Body of pancreas (tissue), 4 donors: ENCODE measurements around the gene CYP4V2.

Experiments
- CTCF ChIP-seq, 7 experiments: fragments of 450-650 bp in 4 of 7; fragments of 200-600 bp in 3 of 7; sonication (generic) in 3 of 7; IDR thresholded peaks; one replicate each; pipeline ENCODE4 v1.5.1; 2016 to 2019; ENCODE audit warnings: antibody characterized with exemption in 7 of 7
- POLR2A ChIP-seq, 3 donors: fragments of 450-650 bp; IDR thresholded peaks; one replicate each; pipeline ENCODE4 v1.6.1; 2016; ENCODE audit warnings: antibody characterized with exemption in 3 of 3, mild to moderate bottlenecking in 2 of 3

GRCh38 chr4:186228514-186228894 is 37.1 kb downstream of the CYP4V2 start:
- TF ChIP-seq CTCF (IDR thresholded peaks at IDR 0.05) (peak in 4 of 7 experiments; percentile 0 to 20 (median 13)), POLR2A (IDR thresholded peaks at IDR 0.05) (no peak)
